HG02623 (cell line): Measurements from ENCODE around the gene ZDHHC14.

Experiments
- ATAC-seq: cut with Tn5 transposase; IDR thresholded peaks from one replicate; pipeline ENCODE4 v1.9.1; 2021; ENCODE audit warnings: moderate library complexity; ENCODE audit not compliant: unreplicated experiment

ZDHHC14 gene

GRCh38 chr6:157609556-157609955, 228.6 kb downstream of the ZDHHC14 start:
- ATAC-seq = no peak

GRCh38 chr6:157610451-157610999, 229.5 kb downstream of the ZDHHC14 start:
- ATAC-seq = no peak

GRCh38 chr6:157611406-157611805, 230.4 kb downstream of the ZDHHC14 start:
- ATAC-seq = no peak

- no peak for ATAC-seq
Observed at GRCh38 chr6:157613011-157613522, 232.1 kb downstream of the ZDHHC14 start.

- no peak for ATAC-seq
Observed at GRCh38 chr6:157614026-157614568, 233.1 kb downstream of the ZDHHC14 start.

GRCh38 chr6:157615420-157615769, 234.4 kb downstream of the ZDHHC14 start:
- ATAC-seq = no peak

GRCh38 chr6:157615951-157616350, 235.0 kb downstream of the ZDHHC14 start:
- no peak for ATAC-seq

- no peak for ATAC-seq
Observed at GRCh38 chr6:157620944-157621343, 240.0 kb downstream of the ZDHHC14 start.

GRCh38 chr6:157621406-157621805, 240.4 kb downstream of the ZDHHC14 start:
- no peak for ATAC-seq

GRCh38 chr6:157622427-157622826, 241.4 kb downstream of the ZDHHC14 start:
- ATAC-seq = no peak

GRCh38 chr6:157625111-157625510, 244.1 kb downstream of the ZDHHC14 start:
- ATAC-seq = no peak

GRCh38 chr6:157625764-157626163, 244.8 kb downstream of the ZDHHC14 start:
- no peak for ATAC-seq

GRCh38 chr6:157627195-157627966, 246.4 kb downstream of the ZDHHC14 start:
- no peak for ATAC-seq

- no peak for ATAC-seq
Observed at GRCh38 chr6:157628463-157628862, 247.5 kb downstream of the ZDHHC14 start.

- ATAC-seq = no peak
Observed at GRCh38 chr6:157629220-157629619, 248.2 kb downstream of the ZDHHC14 start.

GRCh38 chr6:157630463-157631080, 249.6 kb downstream of the ZDHHC14 start:
- ATAC-seq = no peak

GRCh38 chr6:157631412-157631811, 250.4 kb downstream of the ZDHHC14 start:
- no peak for ATAC-seq

GRCh38 chr6:157631838-157632614, 251.0 kb downstream of the ZDHHC14 start:
- no peak for ATAC-seq

- no peak for ATAC-seq
Observed at GRCh38 chr6:157632821-157633220, 251.8 kb downstream of the ZDHHC14 start.

GRCh38 chr6:157634546-157634945, 253.6 kb downstream of the ZDHHC14 start:
- ATAC-seq = no peak
